ENCODE measurements around the gene UBALD2. TPM values are rescaled to one million over a fixed set of nuclear protein-coding genes. Genes with fewer than 3 reads are reported as not detected.

UBALD2 gene
- polyA plus RNA-seq, 1 donor (not counting 4 experiments of a cell fraction or from before 2014, with no cell fraction given): 33.9 TPM

GRCh38 chr17:76270127-76270592 is 5.0 kb downstream of the UBALD2 start:
- Histone ChIP-seq H2AFZ (ENCODE audit: control insufficient read depth, low read length) (no peak overlapping the region), H3K36me3 (ENCODE audit: control insufficient read depth in 2 of 2, extremely low read depth in 1 of 2, insufficient read depth in 2 of 2, low read length in 2 of 2) (peaks cover 6 to 12% of the 10 kb centered on the region in 2 experiments), H3K27me3 (ENCODE audit: control insufficient read depth, extremely low read depth, insufficient read depth, low read length) (no peaks in the 10 kb centered on the region), H3K9me3 (ENCODE audit: control insufficient read depth, low read depth, low read length) (no peaks in the 10 kb centered on the region), H3K9ac (ENCODE audit: control insufficient read depth, extremely low read depth, insufficient read depth, low read length) (no peak overlapping the region), H3K27ac (ENCODE audit: control insufficient read depth, insufficient read depth, low read length) (no peak overlapping the region), H3K4me2 (ENCODE audit: control insufficient read depth, extremely low read depth, insufficient read depth, low read depth, low read length) (no peak overlapping the region), H3K4me1 (ENCODE audit: control insufficient read depth, extremely low read depth, insufficient read depth, low read length) (peaks cover 38% of the 10 kb centered on the region), H3K79me2 (ENCODE audit: control insufficient read depth, insufficient read depth, low read length) (peaks cover 22% of the 10 kb centered on the region), H4K20me1 (ENCODE audit: control insufficient read depth, extremely low read depth, insufficient read depth, low read length) (no peaks in the 10 kb centered on the region), H3K4me3 (ENCODE audit: control insufficient read depth in 2 of 3, extremely low read depth in 1 of 3, insufficient read depth in 2 of 3, low read depth in 1 of 3, low read length in 3 of 3) (no peak overlapping the region), H3K9me1 (ENCODE audit: control insufficient read depth, extremely low read depth, insufficient read depth, low read length) (peaks cover 2% of the 10 kb centered on the region)
- no peak for FAIRE-seq
- TF ChIP-seq CTCF (optimal IDR thresholded peaks at IDR 0.05 in 1 of 3, IDR thresholded peaks at IDR 0.05 in 1 of 3, conservative IDR thresholded peaks at IDR 0.05 in 1 of 3; ENCODE audit: extremely low read depth in 1 of 3, insufficient read depth in 2 of 3, low read length in 3 of 3): no peak
- no peak for TF ChIP-seq EZH2 (IDR thresholded peaks at IDR 0.05; ENCODE audit: low read length)
- dilution Hi-C loops (cut with MboI; ENCODE audit: extremely low pct_ligation_motif_present, low sequenced_read_pairs): no loop called here
- no peak for DNase-seq (ENCODE audit: low read depth, low spot score)

DNA sequence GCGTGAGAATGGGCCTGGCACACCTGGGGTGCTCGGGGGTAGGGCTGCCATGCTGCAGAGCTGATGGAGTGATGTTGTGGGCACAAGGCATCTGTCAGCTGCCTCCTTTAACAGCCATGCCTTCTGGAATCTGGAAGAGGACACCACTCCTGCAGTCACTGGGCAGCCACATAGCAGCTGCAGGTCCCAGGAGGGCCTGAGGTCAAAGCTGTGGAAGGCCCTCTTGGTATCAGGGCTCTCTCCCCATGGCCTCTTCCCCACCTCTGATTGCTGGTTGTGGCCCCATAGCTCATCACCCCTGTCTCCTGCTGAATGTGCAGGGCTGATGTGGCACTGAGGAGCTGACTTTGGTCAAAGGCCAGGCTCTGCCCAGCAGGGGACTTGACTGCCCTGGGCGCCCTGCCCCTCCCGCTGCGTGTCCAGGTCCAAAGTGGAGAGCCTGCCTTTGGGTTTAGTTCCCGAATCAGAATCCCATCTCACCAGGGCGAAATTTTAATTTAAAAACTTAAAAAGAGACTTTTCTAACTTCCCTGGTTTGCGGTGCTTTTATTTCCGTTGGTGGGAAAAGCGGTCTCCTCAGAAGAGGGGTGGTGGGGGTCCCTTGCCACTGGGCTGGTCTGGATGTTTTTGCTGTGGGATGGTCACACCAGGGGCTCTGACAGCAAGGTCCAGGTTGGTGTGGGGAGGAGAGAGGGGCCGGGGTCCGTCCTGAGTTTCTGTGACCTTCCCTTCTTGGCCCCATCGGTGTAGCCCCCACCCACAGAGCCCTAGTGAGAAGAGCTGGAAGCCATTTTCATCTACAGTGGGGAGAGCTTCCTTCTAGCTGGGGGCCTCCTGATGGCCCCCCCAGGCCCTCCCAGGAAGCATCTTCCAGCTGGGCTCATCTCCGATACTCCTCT is 5.9 kb downstream of the UBALD2 start:
- no peaks in the 10 kb centered on the region for H4K20me1 ChIP-seq (ENCODE audit: control insufficient read depth, extremely low read depth, insufficient read depth, low read length)
- H3K4me1 ChIP-seq (ENCODE audit: control insufficient read depth, extremely low read depth, insufficient read depth, low read length): peaks cover 38% of the 10 kb centered on the region
- dilution Hi-C loops (cut with MboI; ENCODE audit: extremely low pct_ligation_motif_present, low sequenced_read_pairs): no loop called here
- FAIRE-seq (no peak), DNase-seq (ENCODE audit: low read depth, low spot score) (no peak)
- no peaks in the 10 kb centered on the region for H3K9me3 ChIP-seq (ENCODE audit: control insufficient read depth, low read depth, low read length)
- TF ChIP-seq CTCF (optimal IDR thresholded peaks at IDR 0.05 in 1 of 3, IDR thresholded peaks at IDR 0.05 in 1 of 3, conservative IDR thresholded peaks at IDR 0.05 in 1 of 3; ENCODE audit: extremely low read depth in 1 of 3, insufficient read depth in 2 of 3, low read length in 3 of 3): no peak
- TF ChIP-seq EZH2 (IDR thresholded peaks at IDR 0.05; ENCODE audit: low read length): no peak
- peak overlapping the region; percentile 48 for H3K4me2 ChIP-seq (ENCODE audit: control insufficient read depth, extremely low read depth, insufficient read depth, low read depth, low read length)
- H3K79me2 ChIP-seq (ENCODE audit: control insufficient read depth, insufficient read depth, low read length): peaks cover 20% of the 10 kb centered on the region
- H3K27me3 ChIP-seq (ENCODE audit: control insufficient read depth, extremely low read depth, insufficient read depth, low read length): no peaks in the 10 kb centered on the region
- no peak overlapping the region for H3K27ac ChIP-seq (ENCODE audit: control insufficient read depth, insufficient read depth, low read length)
- H2AFZ ChIP-seq (ENCODE audit: control insufficient read depth, low read length): no peak overlapping the region
- H3K4me3 ChIP-seq (ENCODE audit: control insufficient read depth in 2 of 3, extremely low read depth in 1 of 3, insufficient read depth in 2 of 3, low read depth in 1 of 3, low read length in 3 of 3): no peak overlapping the region
- no peak overlapping the region for H3K9ac ChIP-seq (ENCODE audit: control insufficient read depth, extremely low read depth, insufficient read depth, low read length)
- H3K36me3 ChIP-seq (ENCODE audit: control insufficient read depth in 2 of 2, extremely low read depth in 1 of 2, insufficient read depth in 2 of 2, low read length in 2 of 2): peaks cover 6 to 12% of the 10 kb centered on the region in 2 experiments
- peaks cover 2% of the 10 kb centered on the region for H3K9me1 ChIP-seq (ENCODE audit: control insufficient read depth, extremely low read depth, insufficient read depth, low read length)

Measured in keratinocyte (primary cell).